Hippocampal formation (tissue), 2 donors: Measurements from ENCODE around the gene GSN.

Experiments
- DNase-seq, 2 donors: peaks; one replicate each; lab custom pipeline; 2025; lab: John Stamatoyannopoulos, UW

The GSN gene

GRCh38 chr9:121323449-121324151 lies 55.6 kb downstream of the GSN start:
- no peak for DNase-seq

- DNase-seq: no peak
Observed at GRCh38 chr9:121324316-121324715, 56.4 kb downstream of the GSN start.

- DNase-seq: no peak
Observed at GRCh38 chr9:121324755-121325154, 56.8 kb downstream of the GSN start.

- DNase-seq: no peak
Observed at GRCh38 chr9:121325387-121325786, 57.4 kb downstream of the GSN start.

- peak in 1 of 2 donors; percentile 27 for DNase-seq
Observed at GRCh38 chr9:121326130-121326838, 58.3 kb downstream of the GSN start.

GRCh38 chr9:121326901-121327613 lies 59.1 kb downstream of the GSN start:
- DNase-seq: no peak

GRCh38 chr9:121328476-121328875 lies 60.5 kb downstream of the GSN start:
- no peak for DNase-seq

GRCh38 chr9:121328876-121329681 lies 61.1 kb downstream of the GSN start:
- no peak for DNase-seq

GRCh38 chr9:121331549-121331948 lies 63.6 kb downstream of the GSN start:
- DNase-seq: no peak

- no peak for DNase-seq
Observed at GRCh38 chr9:121331992-121332685, 64.2 kb downstream of the GSN start.

- DNase-seq: no peak
Observed at GRCh38 chr9:121333950-121334773, 66.2 kb downstream of the GSN start.

GRCh38 chr9:121336665-121337064 lies 68.7 kb downstream of the GSN start:
- no peak for DNase-seq

GRCh38 chr9:121339437-121339836 lies 71.5 kb downstream of the GSN start:
- no peak for DNase-seq

- no peak for DNase-seq
Observed at GRCh38 chr9:121340676-121341392, 72.9 kb downstream of the GSN start.

GRCh38 chr9:121344184-121344583 lies 76.2 kb downstream of the GSN start:
- no peak for DNase-seq

GRCh38 chr9:121345070-121345469 lies 77.1 kb downstream of the GSN start:
- DNase-seq: no peak

- no peak for DNase-seq
Observed at GRCh38 chr9:121348221-121348620, 80.3 kb downstream of the GSN start.

- no peak for DNase-seq
Observed at GRCh38 chr9:121349009-121349408, 81.0 kb downstream of the GSN start.

GRCh38 chr9:121350036-121350435 lies 82.1 kb downstream of the GSN start:
- no peak for DNase-seq

- DNase-seq: peak; percentile 19 to 38
Observed at GRCh38 chr9:121350993-121351561, 83.1 kb downstream of the GSN start.
